K562 (cell line): Measurements from ENCODE around the gene SLC25A45. TPM values are rescaled to one million over a fixed set of nuclear protein-coding genes. Genes with fewer than 3 reads are reported as not detected.

Experiments
- E2F5 ChIP-seq: sonication (generic); formaldehyde crosslinking; IDR thresholded peaks from 2 replicates; pipeline ENCODE4 v1.8.0; 2022; ENCODE audit warnings: mild to moderate bottlenecking, missing genetic modification reagents
- EGR1 ChIP-seq: fragments of 450-650 bp; conservative IDR thresholded peaks from 2 replicates; pipeline ENCODE4 v1.6.1; 2017; ENCODE audit warnings: mild to moderate bottlenecking
- EHMT2 ChIP-seq: fragments of 450-650 bp; IDR thresholded peaks from 2 replicates; pipeline ENCODE4 v1.6.1; 2018; ENCODE audit warnings: antibody characterized with exemption
- ETV6 ChIP-seq, 3 experiments: fragments of 150-350 bp in 1 of 3; sonication (generic) in 1 of 3; formaldehyde crosslinking in 1 of 3; IDR thresholded peaks; 2 replicates each; pipeline versions ENCODE4 v1.6.1 to v1.8.0; 2014 to 2022; ENCODE audit warnings: borderline replicate concordance in 2 of 3, low read depth in 2 of 3, antibody characterized with exemption in 1 of 3, low read length in 1 of 3, mild to moderate bottlenecking in 1 of 3, missing genetic modification reagents in 1 of 3
- JUND ChIP-seq, 2 experiments: IDR thresholded peaks; 2 replicates in 1 of 2; 3 replicates in 1 of 2; pipeline ENCODE4 v1.6.1; 2011; ENCODE audit warnings: borderline replicate concordance in 2 of 2, low read depth in 2 of 2, low read length in 2 of 2, improper control_type of control experiment in 1 of 2, missing biosample characterization in 1 of 2, missing genetic modification characterization in 1 of 2, missing genetic modification reagents in 1 of 2
- NCOA4 ChIP-seq: fragments of 450-650 bp; IDR thresholded peaks from 2 replicates; pipeline ENCODE4 v1.6.1; 2018; ENCODE audit warnings: mild to moderate bottlenecking; ENCODE audit not compliant: partially characterized antibody
- NFIX ChIP-seq: fragments of 250-450 bp; sonication (Bioruptor Pico); IDR thresholded peaks from 2 replicates; pipeline ENCODE4 v1.4.0; 2020; ENCODE audit warnings: low read depth, mild to moderate bottlenecking, moderate library complexity
- PML ChIP-seq: IDR thresholded peaks from 2 replicates; pipeline ENCODE4 v1.6.1; 2012; ENCODE audit warnings: low read length, inconsistent platforms
- POLR2B ChIP-seq: fragments of 450-650 bp; IDR thresholded peaks from 2 replicates; pipeline ENCODE4 v1.6.1; 2018; ENCODE audit warnings: low read depth; ENCODE audit not compliant: partially characterized antibody
- PRDM10 ChIP-seq: fragments of 450-650 bp; IDR thresholded peaks from 2 replicates; pipeline ENCODE4 v1.6.1; 2018; ENCODE audit not compliant: partially characterized antibody
- TBL1XR1 ChIP-seq, 2 experiments: IDR thresholded peaks; 2 replicates each; pipeline ENCODE4 v1.6.1; 2012; ENCODE audit warnings: improper control_type of control experiment in 2 of 2, low read length in 2 of 2, mild to moderate bottlenecking in 1 of 2
- ZBTB26 ChIP-seq: fragments of 450-650 bp; formaldehyde crosslinking; IDR thresholded peaks from 2 replicates; pipeline ENCODE4 v1.4.0; 2022; ENCODE audit warnings: missing genetic modification characterization
- ZFP36 ChIP-seq: fragments of 150-350 bp; IDR thresholded peaks from 2 replicates; pipeline ENCODE4 v1.6.1; 2018; ENCODE audit warnings: low read length, low read depth; ENCODE audit not compliant: partially characterized antibody
- ZFP91 ChIP-seq: sonication (generic); formaldehyde crosslinking; IDR thresholded peaks from 2 replicates; pipeline ENCODE4 v1.8.0; 2022; ENCODE audit warnings: mild to moderate bottlenecking, missing genetic modification reagents
- ZNF239 ChIP-seq: fragments of 250-450 bp; sonication (Bioruptor Pico); IDR thresholded peaks from 2 replicates; pipeline ENCODE4 v1.4.0; 2020; ENCODE audit warnings: mild to moderate bottlenecking
- ZNF347 ChIP-seq: fragments of 450-650 bp; formaldehyde crosslinking; IDR thresholded peaks from 2 replicates; pipeline ENCODE4 v1.4.0; 2020; ENCODE audit warnings: low read depth, mild to moderate bottlenecking, moderate library complexity
- ZNF57 ChIP-seq: fragments of 450-650 bp; formaldehyde crosslinking; IDR thresholded peaks from 2 replicates; pipeline ENCODE4 v1.4.0; 2020; ENCODE audit warnings: mild to moderate bottlenecking, moderate library complexity
- polyA plus RNA-seq, 8 experiments: library from polyadenylated mRNA; depleted of rRNA in 4 of 8; stranded (reverse) in 5 of 8; unstranded in 3 of 8; fragments of >200 nt; fragmentation: Nextera tagmentation in 2 of 8; fragmentation: Illumina TruSeq in 1 of 8; extraction: Ambion mirVana in 2 of 8; extraction: Trizol in 1 of 8; gene quantifications; 2 replicates each; pipeline versions ENCODE4 v1.2.1 to v1.2.3, GENCODE V29; 2011 to 2014; ENCODE audit warnings: inconsistent platforms in 1 of 8, missing spikeins in 1 of 8
- total RNA-seq, 7 experiments: library from RNA; depleted of rRNA in 6 of 7; stranded (reverse); fragments of >200 nt in 6 of 7; fragmentation: Illumina TruSeq in 2 of 7; extraction: Trizol in 2 of 7; gene quantifications; 2 replicates each; pipeline versions ENCODE4 v1.2.1 to v1.2.3, GENCODE V29; 2011 to 2021; ENCODE audit warnings: low replicate concordance in 1 of 7

SLC25A45 gene
- total and polyA plus RNA-seq, 9 of the 15 experiments (the other 6 are each of a cell fraction or from before 2014, with no cell fraction given): 0.15 to 2.3 (median 0.68) TPM

- TF ChIP-seq EGR1 (peak; percentile 65), POLR2B (peak; percentile 80), PML (peak; percentile 22; the same call in 1 of the 2 replicates), EHMT2 (no peak), NFIX (no peak), ZBTB26 (CRISPR knock-in tag) (no peak), E2F5 (CRISPR knock-in tag) (peak; percentile 83; the same call in 1 of the 2 replicates), ZNF239 (CRISPR knock-in tag) (no peak), ETV6 (IDR thresholded peaks at IDR 0.05; ENCODE audit: borderline replicate concordance in 1 of 2, low read depth in 2 of 2, low read length in 1 of 2) (peak in 1 of 2 experiments; percentile 63; a peak in 1 of 4 replicates), ETV6 (CRISPR knock-in tag; IDR thresholded peaks at IDR 0.05; ENCODE audit: borderline replicate concordance) (peak; percentile 82; the same call in 1 of the 2 replicates), TBL1XR1 (IDR thresholded peaks at IDR 0.05; ENCODE audit: low read length in 2 of 2) (peak; percentile 24 to 67; a peak in 2 of 4 replicates), ZFP91 (CRISPR knock-in tag) (no peak), ZNF57 (no peak), ZFP36 (no peak), ZNF347 (CRISPR knock-in tag) (no peak), PRDM10 (peak; percentile 56), JUND (IDR thresholded peaks at IDR 0.05; ENCODE audit: borderline replicate concordance, low read depth, low read length) (peak; percentile 78), JUND (tag; IDR thresholded peaks at IDR 0.05; ENCODE audit: borderline replicate concordance, low read depth, low read length) (no peak; the same call in 1 of the 3 replicates), NCOA4 (no peak)
Observed at GRCh38 chr11:65418681-65419459, 36.4 kb upstream of the SLC25A45 start (continued).
